ENCODE results near the gene DMRTB1. TPM values are rescaled to one million over a fixed set of nuclear protein-coding genes. Genes with fewer than 3 reads are reported as not detected.
"Not testable (repeated sequence)": the region's sequence is repeated elsewhere in the genome, so short reads cannot be mapped to it uniquely, and the experiment has no call there.

Gene DMRTB1
- total RNA-seq, 1 donor from 2014 or later: not detected

DNA sequence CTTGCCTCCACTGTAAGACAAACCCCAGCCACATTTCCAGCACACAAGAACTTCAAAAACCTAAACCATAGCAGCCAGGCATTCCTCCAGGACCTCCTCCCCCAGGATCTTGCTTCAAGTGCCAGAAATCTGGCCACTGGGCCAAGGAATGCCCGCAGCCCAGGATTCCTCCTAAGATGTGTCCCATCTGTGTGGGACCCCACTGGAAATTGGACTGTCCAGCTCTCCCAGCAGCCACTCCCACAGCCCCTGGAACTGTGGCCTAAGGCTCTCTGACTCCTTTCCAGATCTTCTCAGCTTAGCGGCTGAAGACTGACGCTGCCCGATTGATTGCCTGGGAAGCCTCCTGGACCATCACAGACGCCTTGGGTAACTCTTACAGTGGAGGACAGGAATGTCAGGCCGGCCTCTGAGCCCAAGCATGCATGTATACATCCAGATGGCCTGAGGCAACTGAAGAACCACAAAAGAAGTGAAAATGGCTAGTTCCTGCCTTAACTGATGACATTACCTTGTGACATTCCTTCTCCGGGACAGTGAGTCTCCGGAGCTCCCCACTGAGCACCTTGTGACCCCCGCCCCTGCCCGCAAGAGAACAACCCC is 24.7 kb upstream of the DMRTB1 start:
- not testable (repeated sequence) for DNase-seq (ENCODE audit: low spot score in 2 of 2); FAIRE-seq

GRCh38 chr1:53435151-53435550 is 24.0 kb upstream of the DMRTB1 start:
- no peak for FAIRE-seq
- DNase-seq (ENCODE audit: low spot score in 2 of 2): no peak

DNA sequence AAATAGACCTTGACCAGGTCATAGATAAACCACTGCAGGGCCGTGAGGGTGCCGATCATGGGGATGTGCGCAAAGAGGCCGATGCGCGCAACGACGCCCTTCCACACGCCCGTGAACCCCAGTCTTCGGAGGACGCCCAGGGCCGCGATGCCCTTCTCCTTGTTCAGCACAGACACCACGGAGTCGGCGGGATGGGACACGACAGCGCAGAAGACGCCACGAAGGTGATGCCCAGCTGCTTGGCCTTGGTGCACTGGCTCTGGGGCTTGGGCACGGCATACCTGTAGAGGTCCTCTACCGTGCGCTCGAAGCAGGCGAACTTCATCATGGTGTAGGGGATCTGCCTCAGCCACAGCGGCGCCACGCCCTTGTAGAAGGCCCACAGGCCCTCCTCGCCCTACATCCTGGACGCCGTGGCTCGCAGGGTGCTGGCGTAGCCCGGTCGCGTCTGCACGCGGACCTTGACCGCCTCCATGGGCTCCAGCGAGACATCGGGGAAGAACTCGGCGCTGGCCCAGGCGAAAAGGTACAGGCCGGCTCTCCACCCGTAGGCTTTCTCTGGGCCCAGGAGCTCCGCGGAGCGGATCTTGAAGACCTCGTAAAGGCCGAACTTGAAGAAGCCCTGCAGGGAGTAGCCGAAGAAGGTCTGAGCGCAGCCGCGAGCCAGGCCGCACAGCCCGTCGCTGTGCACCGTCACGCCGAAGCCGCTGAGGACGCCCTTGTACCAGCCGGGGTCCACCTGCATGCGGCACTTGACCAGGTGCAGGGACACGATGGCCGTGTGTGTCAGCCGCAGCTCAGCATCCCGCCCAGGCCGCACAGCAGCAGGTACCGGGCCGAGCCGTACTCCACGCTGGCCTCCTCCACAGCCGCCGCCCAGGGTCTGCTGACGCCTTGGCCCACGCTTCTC is 20.5 kb upstream of the DMRTB1 start:
- DNase-seq (ENCODE audit: low spot score in 2 of 2) (no peak), FAIRE-seq (no peak)

GRCh38 chr1:53439337-53440207 is 19.6 kb upstream of the DMRTB1 start:
- DNase-seq (ENCODE audit: low spot score in 2 of 2): no peak
- no peak for FAIRE-seq

GRCh38 chr1:53440633-53441032 is 18.6 kb upstream of the DMRTB1 start:
- FAIRE-seq (no peak), DNase-seq (ENCODE audit: low spot score in 2 of 2) (no peak)

DNA sequence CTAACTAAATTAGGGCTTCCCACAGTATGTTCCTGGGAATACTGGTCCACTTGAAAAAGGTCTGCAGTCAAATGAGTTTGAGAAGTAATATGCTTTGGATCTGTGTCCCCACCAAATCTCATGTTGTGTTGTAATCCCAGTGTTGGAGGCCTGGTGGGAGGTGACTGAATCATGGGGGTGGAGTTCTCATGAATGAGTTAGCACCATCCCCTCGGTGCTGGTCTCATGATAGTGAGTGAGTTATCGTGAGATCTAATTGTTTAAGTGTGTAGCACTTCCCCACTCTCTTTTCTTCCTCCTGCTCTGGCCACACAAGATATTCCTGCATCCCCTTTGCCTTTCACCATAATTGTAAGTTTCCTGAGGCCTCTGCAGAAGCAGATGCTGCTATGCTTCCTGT is 16.9 kb upstream of the DMRTB1 start:
- FAIRE-seq (no peak), DNase-seq (ENCODE audit: low spot score in 2 of 2) (no peak)

GRCh38 chr1:53446051-53446450 is 13.1 kb upstream of the DMRTB1 start:
- DNase-seq (ENCODE audit: low spot score in 2 of 2): no peak
- no peak for FAIRE-seq

DNA sequence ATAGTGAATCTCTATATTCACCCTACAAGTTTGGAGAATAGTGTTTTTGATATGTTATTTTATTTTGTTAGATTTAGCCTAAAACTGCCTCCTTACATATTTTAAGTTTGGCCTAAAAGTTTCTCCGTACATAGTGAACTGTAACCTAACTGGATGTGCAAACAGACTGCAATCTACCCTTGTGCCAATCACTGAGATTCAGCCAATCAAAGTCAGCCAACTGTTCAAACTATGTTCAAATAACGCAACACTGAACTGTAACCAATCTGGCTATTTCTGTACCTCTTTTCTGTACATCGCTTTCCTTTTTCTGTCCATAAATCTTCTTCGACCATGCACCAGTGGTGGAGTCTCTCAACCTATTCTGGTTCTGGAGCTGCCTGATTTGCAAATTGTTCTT is 11.8 kb upstream of the DMRTB1 start:
- FAIRE-seq (no peak), DNase-seq (ENCODE audit: low spot score in 2 of 2) (no peak)

DNA sequence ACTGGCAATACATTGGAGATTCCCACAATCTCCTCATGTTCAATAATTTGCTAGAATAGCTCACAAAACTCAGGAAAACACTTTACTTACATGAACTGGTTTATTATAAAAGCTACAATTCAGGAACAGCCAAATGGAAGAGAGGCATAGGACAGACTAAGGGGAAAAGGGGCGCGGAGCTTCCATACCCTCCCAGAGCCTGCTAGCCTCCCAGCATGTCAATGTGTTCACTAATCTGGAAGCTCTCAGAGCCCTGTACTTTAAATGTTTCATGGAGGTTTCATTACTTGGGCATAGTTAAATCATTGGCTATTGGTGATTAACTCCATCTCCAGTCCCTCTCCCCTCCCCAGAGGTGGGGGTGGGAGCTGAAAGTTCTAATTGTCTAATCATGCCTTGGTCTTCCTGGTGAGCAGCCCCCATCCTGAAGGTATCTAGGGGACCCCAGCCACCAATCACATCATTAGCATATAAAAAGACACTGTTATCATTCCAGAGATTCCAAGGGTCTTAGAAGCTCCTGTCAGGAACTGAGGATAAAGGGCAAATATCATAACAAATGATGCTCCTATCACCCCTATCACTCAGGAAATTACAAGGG is 10.9 kb upstream of the DMRTB1 start:
- FAIRE-seq: no peak
- DNase-seq (ENCODE audit: low spot score in 2 of 2): no peak

DNA sequence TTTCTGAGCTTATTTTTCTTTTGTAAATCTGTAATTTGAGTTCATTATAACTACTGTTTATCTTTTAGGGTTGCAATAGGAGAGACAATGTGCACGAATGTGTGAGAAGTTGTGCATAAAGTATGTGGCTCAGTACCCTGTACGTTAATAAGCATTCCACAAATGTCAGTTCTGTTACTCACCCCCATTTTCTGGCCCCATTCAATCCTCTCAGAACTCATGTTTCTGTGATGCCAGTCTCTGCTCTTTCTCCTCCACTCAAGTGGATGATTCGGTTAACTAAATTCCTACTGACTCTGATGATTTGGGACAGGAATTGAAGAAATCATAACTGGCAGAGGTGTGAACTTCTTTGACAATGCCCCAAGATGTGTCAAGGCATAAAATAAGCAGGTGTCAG is 10.2 kb upstream of the DMRTB1 start:
- DNase-seq (ENCODE audit: low spot score in 2 of 2): no peak
- no peak for FAIRE-seq

DNA sequence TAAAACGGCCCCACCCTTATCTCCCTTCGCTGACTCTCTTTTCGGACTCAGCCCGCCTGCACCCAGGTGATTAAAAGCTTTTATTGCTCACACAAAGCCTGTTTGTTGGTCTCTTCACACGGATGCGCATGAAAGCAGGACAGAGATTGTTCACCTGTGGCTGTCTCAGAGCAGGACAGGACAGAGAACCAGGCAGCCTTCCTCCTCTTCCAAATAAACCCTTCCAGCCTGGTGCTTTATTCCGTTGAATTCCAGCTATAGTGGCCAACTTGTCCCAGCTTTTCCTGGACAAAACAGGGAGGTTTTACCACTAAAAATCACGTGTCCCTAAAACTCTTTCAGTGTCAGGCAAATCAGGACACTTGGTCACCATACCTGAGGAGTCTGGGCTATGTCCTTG is 9.5 kb upstream of the DMRTB1 start:
- no peak for FAIRE-seq

GRCh38 chr1:53450225-53450624 is 9.0 kb upstream of the DMRTB1 start:
- no peak for FAIRE-seq
- no peak for DNase-seq (ENCODE audit: low spot score in 2 of 2)

More for the DNA sequence above, 9.5 kb upstream of the DMRTB1 start:
- no peak for DNase-seq (ENCODE audit: low spot score in 2 of 2)

DNA sequence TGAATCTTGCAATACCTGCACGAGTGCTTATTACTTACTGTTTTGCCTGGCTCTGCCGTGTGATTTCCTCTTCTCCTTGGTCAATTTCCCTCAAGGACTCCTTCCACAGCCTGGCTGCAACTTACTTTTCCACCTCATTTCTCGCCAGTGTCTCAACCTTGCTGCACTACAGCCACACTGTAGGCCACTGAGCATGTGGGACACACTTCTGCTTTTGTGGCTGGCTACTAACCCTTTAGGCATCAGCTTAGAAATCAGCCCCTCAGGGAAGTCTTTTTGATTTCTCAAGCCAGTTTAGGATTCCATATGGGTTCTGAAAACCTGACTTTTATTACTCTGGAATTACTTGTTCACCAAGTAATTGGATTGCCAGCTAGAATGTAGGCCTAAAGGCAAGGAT is 5.2 kb upstream of the DMRTB1 start:
- FAIRE-seq: no peak
- DNase-seq (ENCODE audit: low spot score in 2 of 2): no peak

DNA sequence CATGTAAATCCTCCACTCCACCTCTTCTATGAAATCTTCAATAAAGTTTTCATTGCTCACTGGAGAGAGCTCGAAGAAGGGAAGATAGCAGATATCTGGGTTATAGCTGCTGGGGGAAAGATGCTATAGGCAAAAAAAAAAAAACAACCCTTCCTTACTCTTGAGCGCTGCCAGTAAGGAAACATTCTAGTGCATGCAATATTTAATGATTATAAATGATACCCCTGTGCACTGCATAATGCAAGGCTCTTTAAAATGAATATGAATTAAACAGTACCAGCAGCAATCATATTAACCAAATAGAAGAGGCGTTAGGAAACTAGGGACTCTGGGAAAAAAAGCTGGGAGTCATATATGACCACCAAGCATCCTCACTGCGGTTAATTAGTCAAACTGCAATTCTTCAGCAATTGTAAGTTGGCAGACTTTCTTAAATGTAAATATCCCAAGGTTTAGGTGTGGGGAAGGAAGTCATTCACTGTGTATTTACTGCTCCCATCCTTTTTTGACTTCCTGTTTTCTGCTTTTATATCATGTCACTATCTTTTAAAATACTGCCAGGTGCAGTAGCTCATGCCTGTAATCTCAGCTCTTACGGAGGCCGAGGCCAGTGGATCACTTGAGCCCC is 3.7 kb upstream of the DMRTB1 start:
- DNase-seq (ENCODE audit: low spot score in 2 of 2): no peak
- no peak for FAIRE-seq

DNA sequence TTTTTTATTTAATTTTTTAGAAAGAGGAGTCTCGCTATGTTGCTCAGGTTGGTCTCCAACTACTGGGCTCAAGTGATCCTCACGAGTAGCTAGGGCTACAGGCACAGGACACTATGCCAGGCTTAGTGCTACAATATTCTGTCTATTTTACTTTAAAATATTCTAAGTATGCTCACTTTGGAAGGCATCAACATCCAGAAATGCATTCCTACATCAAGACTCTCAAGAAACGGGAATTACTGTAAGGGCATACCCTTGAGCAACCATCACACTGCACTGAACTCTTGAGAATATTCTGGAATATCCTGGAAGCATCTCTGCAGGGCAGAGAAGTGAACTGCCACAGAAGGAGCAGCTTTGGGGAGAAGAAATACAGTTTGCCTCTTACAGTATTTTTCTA is 565 bp upstream of the DMRTB1 start:
- no peak for FAIRE-seq

DNA sequence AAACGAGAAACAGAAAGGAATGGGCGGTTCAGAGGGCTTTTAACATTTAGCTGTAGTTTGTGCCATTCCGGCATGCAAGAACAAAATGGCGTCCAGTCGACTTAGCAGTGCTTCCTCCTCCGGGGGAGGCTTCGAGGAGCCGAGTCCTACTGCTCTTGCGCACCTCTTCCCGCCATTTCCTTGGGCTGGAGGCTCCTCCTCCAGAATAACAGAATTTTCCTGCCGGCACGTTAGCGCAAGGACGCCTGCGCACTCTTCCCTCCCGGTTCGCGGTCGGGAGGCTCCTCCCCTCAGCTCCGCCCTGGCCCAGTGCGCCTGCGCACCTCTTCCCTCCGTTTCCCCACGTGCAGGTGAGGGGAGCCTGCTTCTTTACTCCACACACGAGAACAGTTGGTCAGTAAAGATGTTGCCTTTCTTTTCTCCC is 1.0 kb downstream of the DMRTB1 start:
- DNase-seq (ENCODE audit: low spot score in 2 of 2) (no peak), FAIRE-seq (no peak)

More for the DNA sequence above, 565 bp upstream of the DMRTB1 start:
- DNase-seq (ENCODE audit: low spot score in 2 of 2): no peak

GRCh38 chr1:53460666-53461322 is 1.6 kb downstream of the DMRTB1 start:
- FAIRE-seq (no peak), DNase-seq (ENCODE audit: low spot score in 2 of 2) (no peak)

- FAIRE-seq: no peak
- no peak for DNase-seq (ENCODE audit: low spot score in 2 of 2)
Observed at GRCh38 chr1:53461323-53462044, 2.3 kb downstream of the DMRTB1 start.

DNA sequence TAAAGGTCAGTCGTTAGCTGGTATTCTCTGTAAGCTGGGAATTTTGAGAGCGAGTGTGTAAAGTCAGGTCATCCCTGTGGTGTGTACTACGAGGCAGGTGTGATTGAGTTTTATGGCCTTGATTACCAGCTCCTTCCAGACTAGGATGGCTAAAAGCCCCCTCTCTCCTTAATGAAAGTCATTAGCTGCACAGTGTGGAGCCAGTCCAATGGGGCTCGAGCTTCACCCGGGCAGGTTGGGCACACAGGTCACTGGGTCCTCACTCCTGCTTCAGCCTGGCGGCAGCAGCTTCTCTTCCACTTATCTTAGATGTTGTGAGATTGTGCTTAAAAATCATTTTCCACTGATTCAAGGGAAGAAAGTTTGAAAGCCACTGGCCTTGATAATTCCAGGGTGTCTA is 3.0 kb downstream of the DMRTB1 start:
- DNase-seq (ENCODE audit: low spot score in 2 of 2) (no peak), FAIRE-seq (no peak)

Data from frontal cortex (tissue), 4 donors.